Sigmoid colon (tissue), 7 donors: ENCODE measurements around the gene IGSF21. TPM values are rescaled to one million over a fixed set of nuclear protein-coding genes. Genes with fewer than 3 reads are reported as not detected.

Experiments used
- DNase-seq: peaks from one replicate; pipeline ENCODE4 v3.0.0-alpha.2; 2019
- H3K27ac ChIP-seq, 4 donors: fragments of 200-600 bp; sonication (generic); one replicate each; pipeline ENCODE4 v1.5.1; 2016 to 2019; ENCODE audit warnings: mild to moderate bottlenecking in 1 of 4
- H3K27me3 ChIP-seq, 3 donors: fragments of 200-600 bp; sonication (generic); one replicate each; pipeline ENCODE4 v1.5.1; 2019; ENCODE audit warnings: mild to moderate bottlenecking in 1 of 3
- H3K36me3 ChIP-seq, 4 donors: fragments of 200-600 bp; sonication (generic); one replicate each; pipeline ENCODE4 v1.5.1; 2016 to 2019
- H3K4me1 ChIP-seq, 4 donors: fragments of 200-600 bp; sonication (generic); one replicate each; pipeline ENCODE4 v1.5.1; 2017 to 2019
- H3K4me3 ChIP-seq, 4 donors: fragments of 200-600 bp; sonication (generic); one replicate each; pipeline ENCODE4 v1.5.1; 2017 to 2019; ENCODE audit warnings: mild to moderate bottlenecking in 2 of 4, moderate library complexity in 1 of 4
- H3K9me3 ChIP-seq, 4 donors: fragments of 200-600 bp in 3 of 4; sonication (generic) in 3 of 4; one replicate each; pipeline versions ENCODE4 v1.5.1 to v1.6.1; 2013 to 2019
- CTCF ChIP-seq, 4 experiments: fragments of 450-650 bp in 3 of 4; fragments of 200-600 bp in 1 of 4; IDR thresholded peaks; one replicate each; pipeline ENCODE4 v1.5.1; 2016 to 2019; ENCODE audit warnings: antibody characterized with exemption in 4 of 4, mild to moderate bottlenecking in 3 of 4, moderate library complexity in 2 of 4
- EP300 ChIP-seq, 4 donors: sonication (generic); formaldehyde crosslinking; IDR thresholded peaks; one replicate each; pipeline ENCODE4 v1.6.1; 2017; ENCODE audit warnings: antibody characterized with exemption in 4 of 4
- POLR2A ChIP-seq, 2 donors: fragments of 450-650 bp; IDR thresholded peaks; one replicate each; pipeline ENCODE4 v1.6.1; 2016; ENCODE audit warnings: antibody characterized with exemption in 2 of 2, mild to moderate bottlenecking in 2 of 2, moderate library complexity in 2 of 2
- POLR2AphosphoS5 ChIP-seq, 4 donors: sonication (generic); formaldehyde crosslinking; IDR thresholded peaks; one replicate each; pipeline ENCODE4 v1.6.1; 2017; ENCODE audit warnings: antibody characterized with exemption in 4 of 4
- WGBS, 2 donors: extraction: QIAGEN DNeasy Blood & Tissue Kit; methylation state at CpG; one replicate each; pipeline ENCODE4 v1.1.7; 2013; 5-methylcytosine and 5-hydroxymethylcytosine counted together
- intact Hi-C: fragments of 100-400 bp; cut with DNase I; formaldehyde crosslinking; loops from one replicate; pipeline ENCODE4 v1.15.1; 2023
- polyA plus RNA-seq, 3 donors: library from polyadenylated mRNA; stranded (reverse); fragments of 200-250 nt; gene quantifications; one replicate each; pipeline ENCODE4 v1.2.3, GENCODE V29; 2013
- total RNA-seq, 4 donors: library from RNA; depleted of rRNA; stranded (reverse); fragments of >200 nt; gene quantifications; one replicate each; pipeline ENCODE4 v1.1.0, GENCODE V29; 2016
- donor health status: healthy with polysubstance abuse.
- donor health status: Bipolar disorder and iron deficiency.
- donor health status: healthy.

Gene IGSF21
- total and polyA plus RNA-seq, 7 donors: 0.55 to 2.6 (median 1.1) TPM; not detected in 2

GRCh38 chr1:18256282-18257235 is 149.0 kb downstream of the IGSF21 start:
- peaks cover 0 to 19% (median 4%) of the 10 kb centered on the region in 3 donors for H3K27me3 ChIP-seq
- WGBS, 2 donors: 38% methylated on average over 18 of the region's 18 CpGs
- peaks cover 0 to 2% (median under 1%) of the 10 kb centered on the region in 4 donors for H3K9me3 ChIP-seq
- H3K36me3 ChIP-seq: no peaks in the 10 kb centered on the region
- H3K4me3 ChIP-seq: no peak overlapping the region
- no peak overlapping the region for H3K27ac ChIP-seq
- DNase-seq: no peak
- intact Hi-C loops: no loop called here
- H3K4me1 ChIP-seq: no peaks in the 10 kb centered on the region
- TF ChIP-seq CTCF (IDR thresholded peaks at IDR 0.05) (no peak), POLR2A (IDR thresholded peaks at IDR 0.05) (no peak), POLR2AphosphoS5 (IDR thresholded peaks at IDR 0.05) (no peak), EP300 (IDR thresholded peaks at IDR 0.05) (no peak)

GRCh38 chr1:18257778-18258177 is 150.2 kb downstream of the IGSF21 start:
- Histone ChIP-seq H3K4me1 (no peaks in the 10 kb centered on the region), H3K9me3 (no peaks in the 10 kb centered on the region), H3K4me3 (no peak overlapping the region), H3K36me3 (no peaks in the 10 kb centered on the region), H3K27ac (no peak overlapping the region), H3K27me3 (peaks cover 0 to 25% (median 4%) of the 10 kb centered on the region in 3 donors)
- 41 to 50% methylated on average over 3 of the region's 3 CpGs for WGBS, 2 donors
- intact Hi-C loops: no loop called here
- no peak for DNase-seq
- TF ChIP-seq POLR2A (IDR thresholded peaks at IDR 0.05): no peak
- TF ChIP-seq EP300 (IDR thresholded peaks at IDR 0.05): no peak
- TF ChIP-seq POLR2AphosphoS5 (IDR thresholded peaks at IDR 0.05): no peak
- no peak for TF ChIP-seq CTCF (IDR thresholded peaks at IDR 0.05)

- no peak overlapping the region for H3K27ac ChIP-seq
- H3K9me3 ChIP-seq: no peaks in the 10 kb centered on the region
- H3K27me3 ChIP-seq: peaks cover 0 to 25% (median 4%) of the 10 kb centered on the region in 3 donors
- DNase-seq: no peak
- no peaks in the 10 kb centered on the region for H3K36me3 ChIP-seq
- no peak overlapping the region for H3K4me3 ChIP-seq
- TF ChIP-seq POLR2A (IDR thresholded peaks at IDR 0.05) (no peak), EP300 (IDR thresholded peaks at IDR 0.05) (no peak), POLR2AphosphoS5 (IDR thresholded peaks at IDR 0.05) (no peak), CTCF (IDR thresholded peaks at IDR 0.05) (no peak)
- intact Hi-C loops: no loop called here
- 47% methylated on average over 4 of the region's 4 CpGs for WGBS, 2 donors
- no peaks in the 10 kb centered on the region for H3K4me1 ChIP-seq
Observed at GRCh38 chr1:18261891-18262290, 154.3 kb downstream of the IGSF21 start.

GRCh38 chr1:18262726-18263125 is 155.1 kb downstream of the IGSF21 start:
- Histone ChIP-seq H3K27ac (no peak overlapping the region), H3K27me3 (peaks cover 0 to 25% (median 4%) of the 10 kb centered on the region in 3 donors), H3K4me1 (no peaks in the 10 kb centered on the region), H3K9me3 (no peaks in the 10 kb centered on the region), H3K4me3 (no peak overlapping the region), H3K36me3 (no peaks in the 10 kb centered on the region)
- intact Hi-C loops: no loop called here
- WGBS, 2 donors: 32 to 36% methylated on average over 6 of the region's 6 CpGs
- DNase-seq: no peak
- TF ChIP-seq EP300 (IDR thresholded peaks at IDR 0.05) (no peak), CTCF (IDR thresholded peaks at IDR 0.05) (no peak), POLR2AphosphoS5 (IDR thresholded peaks at IDR 0.05) (no peak), POLR2A (IDR thresholded peaks at IDR 0.05) (no peak)
